H1 (cell line): ENCODE measurements around the gene PRX. TPM values are rescaled to one million over a fixed set of nuclear protein-coding genes. Genes with fewer than 3 reads are reported as not detected.

Experiments
- CTCF ChIA-PET: fragments of 300-600 bp; sonication (Branson Sonifier 250); formaldehyde crosslinking; loops from one replicate; lab custom pipeline; 2021; ENCODE audit not compliant: partially characterized antibody; lab: Charles Lee
- POLR2A ChIA-PET: fragments of 300-600 bp; sonication (Branson Sonifier 250); formaldehyde crosslinking; loops from one replicate; lab custom pipeline; 2021; ENCODE audit warnings: inconsistent platforms; ENCODE audit not compliant: partially characterized antibody; lab: Charles Lee
- DNase-seq, 2 experiments: peaks; one replicate each; pipeline versions ENCODE4 v3.0.0 to v3.0.0-alpha.2; 2010 to 2022; ENCODE audit warnings: low spot score in 2 of 2, low read depth in 1 of 2, mixed read lengths in 1 of 2
- FAIRE-seq: peaks from 2 replicates; lab custom pipeline; 2011; peaks lifted over from hg19 to GRCh38; lab: Jason Lieb, UNC
- H2AFZ ChIP-seq: 2 replicates; pipeline ENCODE4 v1.8.1; 2012; ENCODE audit warnings: low read length, inconsistent platforms
- H2AK5ac ChIP-seq: 2 replicates; pipeline ENCODE4 v1.6.1; 2013; ENCODE audit warnings: low read depth, low read length
- H2BK120ac ChIP-seq: replicated peaks from 2 replicates; pipeline ENCODE3; 2013; ENCODE audit warnings: low read depth, low read length, inconsistent platforms
- H2BK12ac ChIP-seq: 2 replicates; pipeline ENCODE4 v1.6.1; 2013; ENCODE audit warnings: low read depth, low read length
- H2BK15ac ChIP-seq: 2 replicates; pipeline ENCODE4 v1.6.1; 2013; ENCODE audit warnings: low read length
- H2BK20ac ChIP-seq: 2 replicates; pipeline ENCODE4 v1.6.1; 2013; ENCODE audit warnings: low read length
- H2BK5ac ChIP-seq: 2 replicates; pipeline ENCODE4 v1.6.1; 2013; ENCODE audit warnings: low read depth, low read length
- H3K14ac ChIP-seq: 2 replicates; pipeline ENCODE4 v1.6.1; 2013; ENCODE audit warnings: inconsistent platforms; ENCODE audit not compliant: insufficient read length
- H3K18ac ChIP-seq: 2 replicates; pipeline ENCODE4 v1.6.1; 2013; ENCODE audit warnings: low read length; ENCODE audit errors: extremely low read depth
- H3K23ac ChIP-seq: 2 replicates; pipeline ENCODE4 v1.6.1; 2013; ENCODE audit warnings: inconsistent platforms; ENCODE audit not compliant: insufficient read length
- H3K23me2 ChIP-seq: 2 replicates; pipeline ENCODE4 v1.6.1; 2013; ENCODE audit warnings: low read depth, low read length
- H3K27ac ChIP-seq: 2 replicates; pipeline ENCODE4 v1.6.1; 2011; ENCODE audit warnings: low read depth, low read length, inconsistent platforms
- H3K27me3 ChIP-seq, 4 experiments: replicated peaks in 1 of 4; 1 replicate in 1 of 4; 2 replicates in 3 of 4; pipeline versions ENCODE4 v1.6.1 to v1.8.1; 2011 to 2013; ENCODE audit warnings: low read length in 3 of 4, mild to moderate bottlenecking in 3 of 4, inconsistent platforms in 2 of 4, mixed read lengths in 2 of 4, moderate library complexity in 1 of 4; ENCODE audit not compliant: control insufficient read depth in 3 of 4, insufficient read depth in 3 of 4; ENCODE audit errors: extremely low read depth in 1 of 4
- H3K36me3 ChIP-seq, 4 experiments: 2 replicates each; pipeline versions ENCODE4 v1.6.1 to v1.8.1; 2011 to 2013; ENCODE audit warnings: mild to moderate bottlenecking in 4 of 4, low read length in 3 of 4, moderate library complexity in 2 of 4, control low read depth in 1 of 4, inconsistent platforms in 1 of 4; ENCODE audit not compliant: insufficient read depth in 4 of 4, control insufficient read depth in 2 of 4
- H3K4ac ChIP-seq: replicated peaks from 2 replicates; pipeline ENCODE3; 2013; ENCODE audit warnings: low read length, low read depth, mixed read lengths, inconsistent platforms; ENCODE audit not compliant: insufficient read length
- H3K4me1 ChIP-seq, 4 experiments: replicated peaks in 1 of 4; 1 replicate in 1 of 4; 2 replicates in 3 of 4; pipeline versions ENCODE4 v1.6.1 to v1.8.1; 2011 to 2013; ENCODE audit warnings: low read length in 3 of 4, inconsistent platforms in 2 of 4, mixed read lengths in 1 of 4; ENCODE audit not compliant: insufficient read depth in 4 of 4, control insufficient read depth in 3 of 4
- H3K4me2 ChIP-seq, 2 experiments: 2 replicates each; pipeline versions ENCODE4 v1.6.1 to v1.8.1; 2011 to 2013; ENCODE audit warnings: low read depth in 2 of 2, low read length in 2 of 2, control low read depth in 1 of 2, inconsistent platforms in 1 of 2, mild to moderate bottlenecking in 1 of 2; ENCODE audit not compliant: insufficient read depth in 1 of 2
- H3K4me3 ChIP-seq, 4 experiments: fragments of 200-600, 300-600 bp in 1 of 4; sonication (generic), shearing (Covaris generic), sonication (Bioruptor Twin) in 1 of 4; 2 replicates each; pipeline versions ENCODE4 v1.5.1 to v1.8.1; 2011 to 2016; ENCODE audit warnings: low read length in 4 of 4, low read depth in 3 of 4, control low read depth in 2 of 4, inconsistent platforms in 2 of 4, mild to moderate bottlenecking in 2 of 4, mixed read lengths in 1 of 4, moderate library complexity in 1 of 4; ENCODE audit not compliant: insufficient read depth in 2 of 4; ENCODE audit errors: extremely low read depth in 1 of 4
- H3K56ac ChIP-seq: replicated peaks from 2 replicates; pipeline ENCODE3; 2013; ENCODE audit warnings: low read depth, mild to moderate bottlenecking, mixed read lengths, low read length, inconsistent platforms; ENCODE audit not compliant: insufficient read length
- H3K79me1 ChIP-seq: 2 replicates; pipeline ENCODE4 v1.6.1; 2013; ENCODE audit warnings: low read depth, low read length, control low read depth
- H3K79me2 ChIP-seq, 2 experiments: 2 replicates each; pipeline versions ENCODE4 v1.6.1 to v1.8.1; 2012 to 2013; ENCODE audit warnings: low read length in 2 of 2, mild to moderate bottlenecking in 2 of 2, inconsistent platforms in 1 of 2; ENCODE audit not compliant: insufficient read depth in 2 of 2, control insufficient read depth in 1 of 2
- H3K9ac ChIP-seq, 4 experiments: replicated peaks in 1 of 4; 1 replicate in 1 of 4; 2 replicates in 3 of 4; pipeline versions ENCODE4 v1.6.1 to v1.8.1; 2011 to 2013; ENCODE audit warnings: low read depth in 3 of 4, low read length in 3 of 4, control low read depth in 2 of 4, mild to moderate bottlenecking in 2 of 4, moderate library complexity in 2 of 4, inconsistent platforms in 1 of 4; ENCODE audit errors: extremely low read depth in 1 of 4
- H3K9me3 ChIP-seq, 2 experiments: 2 replicates each; pipeline versions ENCODE4 v1.6.1 to v1.8.1; 2012 to 2013; ENCODE audit warnings: mild to moderate bottlenecking in 2 of 2, moderate library complexity in 2 of 2, control low read depth in 1 of 2, inconsistent platforms in 1 of 2, low read depth in 1 of 2, low read length in 1 of 2, mixed read lengths in 1 of 2; ENCODE audit not compliant: insufficient read depth in 2 of 2
- H4K20me1 ChIP-seq, 2 experiments: replicated peaks in 1 of 2; 2 replicates each; pipeline versions ENCODE3 to v1.8.1; 2011 to 2013; ENCODE audit warnings: inconsistent platforms in 2 of 2, low read length in 2 of 2, mild to moderate bottlenecking in 1 of 2; ENCODE audit not compliant: insufficient read depth in 2 of 2, control insufficient read depth in 1 of 2
- H4K5ac ChIP-seq: 2 replicates; pipeline ENCODE4 v1.6.1; 2013; ENCODE audit warnings: low read length, low read depth, mixed read lengths, inconsistent platforms; ENCODE audit not compliant: insufficient read length
- H4K8ac ChIP-seq: 2 replicates; pipeline ENCODE4 v1.8.0; 2013; ENCODE audit warnings: mild to moderate bottlenecking, moderate library complexity, low read length, inconsistent platforms; ENCODE audit not compliant: insufficient read depth; ENCODE audit errors: extremely low read depth
- H4K91ac ChIP-seq: replicated peaks from 2 replicates; pipeline ENCODE3; 2013; ENCODE audit warnings: low read length, mixed read lengths, inconsistent platforms; ENCODE audit not compliant: insufficient read length
- CBX5 ChIP-seq: fragments of 300-800, 300-1000 bp; sonication (generic); IDR thresholded peaks from 2 replicates; pipeline ENCODE4 v1.7.1; 2016; ENCODE audit warnings: antibody characterized with exemption, low read length, low read depth
- CHD1 ChIP-seq: IDR thresholded peaks from 2 replicates; pipeline ENCODE4 v1.6.1; 2012; ENCODE audit warnings: low read depth, low read length, improper control_type of control experiment
- CTBP2 ChIP-seq: IDR thresholded peaks from 2 replicates; pipeline ENCODE4 v1.7.0; 2011; ENCODE audit warnings: borderline replicate concordance, mild to moderate bottlenecking, moderate library complexity, mixed read lengths, low read length; ENCODE audit not compliant: insufficient read depth, insufficient read length
- EZH2 ChIP-seq: fragments of 200-600 bp; sonication (generic); IDR thresholded peaks from 2 replicates; pipeline ENCODE4 v1.7.1; 2012; ENCODE audit warnings: low read depth, mild to moderate bottlenecking, moderate library complexity, low read length, inconsistent platforms; ENCODE audit not compliant: severe bottlenecking
- FOSL1 ChIP-seq: IDR thresholded peaks from 2 replicates; pipeline ENCODE4 v1.6.1; 2011; ENCODE audit warnings: mild to moderate bottlenecking, low read depth, low read length, moderate library complexity; ENCODE audit not compliant: insufficient read depth
- HDAC6 ChIP-seq: IDR thresholded peaks from one replicate; pipeline ENCODE4 v1.7.1; 2012; ENCODE audit warnings: low read depth, mild to moderate bottlenecking, inconsistent platforms, low read length, moderate library complexity
- KDM5A ChIP-seq: fragments of 200-600 bp; IDR thresholded peaks from 2 replicates; pipeline ENCODE4 v1.7.1; 2012; ENCODE audit warnings: mild to moderate bottlenecking, low read length, inconsistent platforms, mixed read lengths
- NANOG ChIP-seq: IDR thresholded peaks from 2 replicates; pipeline ENCODE4 v1.6.1; 2011; ENCODE audit warnings: low read length, low read depth, mild to moderate bottlenecking, inconsistent platforms; ENCODE audit not compliant: insufficient read depth, poor library complexity, severe bottlenecking
- PHF8 ChIP-seq: fragments of 200-600 bp; sonication (generic); conservative IDR thresholded peaks from 2 replicates; pipeline ENCODE4 v1.7.1; 2012; ENCODE audit warnings: low read depth, mild to moderate bottlenecking, inconsistent platforms, low read length, moderate library complexity
- RFX5 ChIP-seq: IDR thresholded peaks from 2 replicates; pipeline ENCODE4 v1.6.1; 2011; ENCODE audit warnings: low read depth, low read length, improper control_type of control experiment, borderline replicate concordance
- SIRT6 ChIP-seq: IDR thresholded peaks from one replicate; pipeline ENCODE4 v1.7.1; 2012; ENCODE audit warnings: low read length, inconsistent platforms
- SP2 ChIP-seq: IDR thresholded peaks from 2 replicates; pipeline ENCODE4 v1.6.1; 2012; ENCODE audit warnings: mild to moderate bottlenecking, low read length, inconsistent platforms
- TAF7 ChIP-seq: optimal IDR thresholded peaks from 2 replicates; pipeline ENCODE3; 2011; ENCODE audit warnings: low read depth, mild to moderate bottlenecking, inconsistent platforms, low read length, moderate library complexity, borderline replicate concordance
- WGBS, 2 experiments: shearing (Covaris generic) in 1 of 2; methylation state at CpG; one replicate each; pipeline versions ENCODE4 v1.1.6 to v1.1.7; 2013 to 2015; ENCODE audit warnings: low lambda C conversion rate in 2 of 2, mixed read lengths in 2 of 2, inconsistent platforms in 1 of 2, low coverage in 1 of 2, missing lambda C conversion rate in 1 of 2; ENCODE audit not compliant: insufficient replicate concordance in 2 of 2, insufficient coverage in 1 of 2, insufficient read length in 1 of 2; ENCODE audit errors: extremely low coverage in 1 of 2, missing lambda C conversion rate in 1 of 2; 5-methylcytosine and 5-hydroxymethylcytosine counted together
- polyA plus RNA-seq, 7 experiments: library from polyadenylated mRNA; depleted of rRNA in 3 of 7; stranded (reverse) in 5 of 7; unstranded in 2 of 7; fragments of >200 nt in 5 of 7; fragments of 200-250 nt in 2 of 7; gene quantifications; 1 replicate in 5 of 7; 2 replicates in 1 of 7; 4 replicates in 1 of 7; pipeline versions ENCODE4 v1.2.1 to v1.2.3, GENCODE V29; 2011 to 2013; ENCODE audit warnings: missing spikeins in 2 of 7, mixed read lengths in 2 of 7
- total RNA-seq: library from RNA; stranded (reverse); fragmentation: NEBNext Ultra II Directional; extraction: Animal tissue kit (Norgen Biotek cat#: 25700); gene quantifications from 2 replicates; pipeline ENCODE4 v1.2.1, GENCODE V29; 2021

Gene PRX
- total and polyA plus RNA-seq, 2 of the 8 experiments (the other 6 are each of a cell fraction or from before 2014, with no cell fraction given): 2.8 to 5.8 TPM

DNA sequence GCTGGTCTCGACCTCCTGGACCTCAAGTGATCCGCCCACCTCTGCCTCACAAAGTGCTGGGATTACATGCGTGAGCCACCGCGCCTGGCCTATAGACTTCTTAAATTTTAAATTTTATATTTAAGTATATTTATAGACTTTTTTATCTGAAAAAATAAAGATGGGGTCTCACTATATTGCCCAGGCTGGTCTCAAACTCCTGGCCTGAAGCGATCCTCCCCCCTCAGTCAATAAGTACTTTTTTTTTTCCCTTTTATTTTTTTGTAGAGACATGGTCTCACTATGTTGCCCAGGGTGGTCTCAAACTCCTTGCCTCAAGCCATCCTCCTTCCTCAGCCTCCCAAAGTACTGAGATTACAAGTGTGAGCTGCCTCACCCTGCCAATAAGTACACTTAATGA lies 10.8 kb upstream of the PRX start:
- ChIA-PET CTCF (interaction anchor here (1.3 to 3.3 kb wide), 7 partner anchors 9 to 118 kb away, joined by 4 to 16 read pairs (median 8); partner anchors contain the start of gene SERTAD3), POLR2A (interaction anchor here (0.7 to 3.1 kb wide), 5 partner anchors 9 to 373 kb away, joined by 3 to 20 read pairs (median 3); partner anchors contain the start of genes PRX and SERTAD3)
- peaks cover 12% of the 10 kb centered on the region for H3K23me2 ChIP-seq
- no peaks in the 10 kb centered on the region for H3K9me3 ChIP-seq
- peaks cover 0 to 2% (median 0%) of the 10 kb centered on the region in 4 experiments; a peak in 2 of 8 replicates for H3K36me3 ChIP-seq
- no peak overlapping the region for H4K91ac ChIP-seq
- H3K27ac ChIP-seq: no peak overlapping the region
- 96% methylated on average over 6 of the region's 6 CpGs; no CpG with 5 or more reads in 1 of the 2 experiments for WGBS, 2 experiments
- H3K14ac ChIP-seq: no peak overlapping the region
- H2BK5ac ChIP-seq: no peak overlapping the region
- H3K18ac ChIP-seq: no peak overlapping the region
- peak overlapping the region in 1 of 2 experiments; percentile 95; a peak in 2 of 4 replicates for H3K4me2 ChIP-seq
- H3K79me2 ChIP-seq: no peaks in the 10 kb centered on the region
- H3K23ac ChIP-seq: no peak overlapping the region
- 0 out of 8 replicates have a peak overlapping the region, but pooled peaks of 1 of the 4 experiments have one; percentile 77 for H3K4me3 ChIP-seq
- H3K27me3 ChIP-seq: no peaks in the 10 kb centered on the region; a peak in 1 of 7 replicates
- no peak overlapping the region for H3K56ac ChIP-seq
- peaks cover 0 to 6% (median 4%) of the 10 kb centered on the region in 4 experiments; a peak in 3 of 7 replicates for H3K4me1 ChIP-seq
- H3K9ac ChIP-seq: no peak overlapping the region
- H4K8ac ChIP-seq: no peak overlapping the region
- no peak overlapping the region for H2AFZ ChIP-seq
- H3K4ac ChIP-seq: no peak overlapping the region
- H4K20me1 ChIP-seq: no peaks in the 10 kb centered on the region
- no peak overlapping the region for H4K5ac ChIP-seq
- H2BK120ac ChIP-seq: no peak overlapping the region
- H2BK20ac ChIP-seq: no peak overlapping the region
- DNase-seq (no peak), FAIRE-seq (no peak)
- H3K79me1 ChIP-seq: no peaks in the 10 kb centered on the region; the same call in 1 of the 2 replicates
- no peak overlapping the region for H2BK12ac ChIP-seq
- H2AK5ac ChIP-seq: no peak overlapping the region
- no peak overlapping the region for H2BK15ac ChIP-seq
- no peak for TF ChIP-seq HDAC6
- no peak for TF ChIP-seq RFX5
- no peak for TF ChIP-seq SIRT6
- TF ChIP-seq KDM5A: no peak
- TF ChIP-seq SP2: no peak
- no peak for TF ChIP-seq PHF8
- TF ChIP-seq FOSL1: no peak
- TF ChIP-seq CTBP2: no peak
- TF ChIP-seq TAF7: no peak
- no peak for TF ChIP-seq NANOG
- TF ChIP-seq CHD1: no peak
- TF ChIP-seq CBX5: no peak
- TF ChIP-seq EZH2: no peak
